ENCODE measurements around the gene DPYSL4. TPM values are rescaled to one million over a fixed set of nuclear protein-coding genes. Genes with fewer than 3 reads are reported as not detected.

The DPYSL4 gene
- total RNA-seq, 2 experiments from 2014 or later = 20.9 to 23.2 TPM

GRCh38 chr10:132223611-132224342 is 37.0 kb downstream of the DPYSL4 start:
- peaks cover 1% of the 10 kb centered on the region for H3K9me3 Mint-ChIP-seq
- DNase-seq = no peak
- intact Hi-C loops (cut with micrococcal nuclease) = loop anchor here (10.0 kb wide), 1 partner anchor 131 kb away; no protein-coding TSS in a partner anchor
- TF ChIP-seq CTCF (IDR thresholded peaks at IDR 0.05) = no peak
- CTCF ChIA-PET = interaction anchor here (0.6 to 1.1 kb wide), 3 partner anchors 14 to 129 kb away, joined by 3 to 5 read pairs (median 3); no protein-coding TSS in a partner anchor
- ATAC-seq = no peak
- no peaks in the 10 kb centered on the region for H3K27me3 Mint-ChIP-seq
- no peak overlapping the region for H3K4me3 Mint-ChIP-seq
- H3K36me3 Mint-ChIP-seq (ENCODE audit: low read depth) = peaks cover 6% of the 10 kb centered on the region
- H3K4me1 Mint-ChIP-seq (ENCODE audit: low read depth) = peaks cover 4% of the 10 kb centered on the region
- POLR2A ChIA-PET = no interaction called here
- no peak overlapping the region for H3K27ac Mint-ChIP-seq

GRCh38 chr10:132224343-132225072 is 37.8 kb downstream of the DPYSL4 start:
- no peaks in the 10 kb centered on the region for H3K36me3 Mint-ChIP-seq (ENCODE audit: low read depth)
- no peak overlapping the region for H3K4me3 Mint-ChIP-seq
- ChIA-PET POLR2A (interaction anchor here (0.5 kb wide), 1 partner anchor 9 kb away, joined by 3 read pairs; no protein-coding TSS in a partner anchor), CTCF (interaction anchor here (0.6 to 1.1 kb wide), 3 partner anchors 13 to 129 kb away, joined by 3 to 5 read pairs (median 3); no protein-coding TSS in a partner anchor)
- no peak for DNase-seq
- no peak for ATAC-seq
- intact Hi-C loops (cut with micrococcal nuclease) = loop anchor here (10.0 kb wide), 1 partner anchor 130 kb away; no protein-coding TSS in a partner anchor
- H3K4me1 Mint-ChIP-seq (ENCODE audit: low read depth) = peaks cover 5% of the 10 kb centered on the region
- no peaks in the 10 kb centered on the region for H3K27me3 Mint-ChIP-seq
- no peaks in the 10 kb centered on the region for H3K9me3 Mint-ChIP-seq
- no peak overlapping the region for H3K27ac Mint-ChIP-seq
- no peak for TF ChIP-seq CTCF (IDR thresholded peaks at IDR 0.05)

GRCh38 chr10:132225073-132225848 is 38.5 kb downstream of the DPYSL4 start:
- H3K9me3 Mint-ChIP-seq = no peaks in the 10 kb centered on the region
- TF ChIP-seq CTCF (IDR thresholded peaks at IDR 0.05) = no peak
- intact Hi-C loops (cut with micrococcal nuclease) = loop anchor here (10.0 kb wide), 1 partner anchor 130 kb away; no protein-coding TSS in a partner anchor
- no peak for ATAC-seq
- no peak overlapping the region for H3K4me3 Mint-ChIP-seq
- ChIA-PET POLR2A (interaction anchor here (0.5 kb wide), 1 partner anchor 10 kb away, joined by 3 read pairs; no protein-coding TSS in a partner anchor), CTCF (no interaction called here)
- peaks cover 10% of the 10 kb centered on the region for H3K4me1 Mint-ChIP-seq (ENCODE audit: low read depth)
- no peak for DNase-seq
- H3K36me3 Mint-ChIP-seq (ENCODE audit: low read depth) = no peaks in the 10 kb centered on the region
- H3K27ac Mint-ChIP-seq = no peak overlapping the region
- no peaks in the 10 kb centered on the region for H3K27me3 Mint-ChIP-seq

DNA sequence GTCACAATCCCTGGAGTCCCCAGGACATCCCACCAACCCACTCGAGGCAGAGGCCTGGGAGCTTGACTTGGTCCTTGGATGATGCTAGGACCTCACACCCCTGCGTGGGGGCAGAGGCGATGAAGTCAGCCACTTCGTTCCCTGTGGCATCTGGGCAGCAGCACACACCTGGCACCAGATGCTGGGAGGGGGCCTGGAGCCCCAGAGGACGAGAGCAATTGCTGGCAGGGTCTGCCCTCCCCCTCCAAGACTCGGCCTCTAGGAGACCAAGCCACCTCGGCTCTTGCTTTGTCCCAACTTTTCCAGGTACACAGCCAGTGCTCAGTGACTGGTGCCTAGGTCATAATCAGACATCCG is 39.1 kb downstream of the DPYSL4 start:
- intact Hi-C loops (cut with micrococcal nuclease) = loop anchor here (10.0 kb wide), 1 partner anchor 129 kb away; no protein-coding TSS in a partner anchor

More for the DNA sequence above, 39.1 kb downstream of the DPYSL4 start:
- ATAC-seq = no peak
- no peak for DNase-seq
- no peaks in the 10 kb centered on the region for H3K36me3 Mint-ChIP-seq (ENCODE audit: low read depth)
- no peaks in the 10 kb centered on the region for H3K9me3 Mint-ChIP-seq
- H3K27me3 Mint-ChIP-seq = no peaks in the 10 kb centered on the region
- H3K4me3 Mint-ChIP-seq = no peak overlapping the region
- peaks cover 12% of the 10 kb centered on the region for H3K4me1 Mint-ChIP-seq (ENCODE audit: low read depth)
- no peak for TF ChIP-seq CTCF (IDR thresholded peaks at IDR 0.05)
- no peak overlapping the region for H3K27ac Mint-ChIP-seq
- CTCF ChIA-PET = no interaction called here
- POLR2A ChIA-PET = no interaction called here
